ENCODE results near the gene ZNF414.
A peak's percentile ranks its signal among the peaks of the same experiment; 100 is the strongest.

Gene ZNF414

GRCh38 chr19:8552810-8553209 is 38.8 kb upstream of the ZNF414 start (continued):
- peak; percentile 98 for TF ChIP-seq ZBTB11 (tag by site-specific recombination; conservative IDR thresholded peaks at IDR 0.05; ENCODE audit: low read depth)
- TF ChIP-seq ZNF629 (tag by site-specific recombination; IDR thresholded peaks at IDR 0.05): 0 out of 2 replicates have a peak, but pooled peaks have one; percentile 12
- no peak for TF ChIP-seq PRDM1 (tag by site-specific recombination; IDR thresholded peaks at IDR 0.05)
- no peak for TF ChIP-seq ZNF529 (tag by site-specific recombination; IDR thresholded peaks at IDR 0.05; ENCODE audit: insufficient replicate concordance)
- peak; percentile 32; the same call in 1 of the 2 replicates for TF ChIP-seq ZFHX2 (tag by site-specific recombination; conservative IDR thresholded peaks at IDR 0.05)
- TF ChIP-seq, protein P1, sequence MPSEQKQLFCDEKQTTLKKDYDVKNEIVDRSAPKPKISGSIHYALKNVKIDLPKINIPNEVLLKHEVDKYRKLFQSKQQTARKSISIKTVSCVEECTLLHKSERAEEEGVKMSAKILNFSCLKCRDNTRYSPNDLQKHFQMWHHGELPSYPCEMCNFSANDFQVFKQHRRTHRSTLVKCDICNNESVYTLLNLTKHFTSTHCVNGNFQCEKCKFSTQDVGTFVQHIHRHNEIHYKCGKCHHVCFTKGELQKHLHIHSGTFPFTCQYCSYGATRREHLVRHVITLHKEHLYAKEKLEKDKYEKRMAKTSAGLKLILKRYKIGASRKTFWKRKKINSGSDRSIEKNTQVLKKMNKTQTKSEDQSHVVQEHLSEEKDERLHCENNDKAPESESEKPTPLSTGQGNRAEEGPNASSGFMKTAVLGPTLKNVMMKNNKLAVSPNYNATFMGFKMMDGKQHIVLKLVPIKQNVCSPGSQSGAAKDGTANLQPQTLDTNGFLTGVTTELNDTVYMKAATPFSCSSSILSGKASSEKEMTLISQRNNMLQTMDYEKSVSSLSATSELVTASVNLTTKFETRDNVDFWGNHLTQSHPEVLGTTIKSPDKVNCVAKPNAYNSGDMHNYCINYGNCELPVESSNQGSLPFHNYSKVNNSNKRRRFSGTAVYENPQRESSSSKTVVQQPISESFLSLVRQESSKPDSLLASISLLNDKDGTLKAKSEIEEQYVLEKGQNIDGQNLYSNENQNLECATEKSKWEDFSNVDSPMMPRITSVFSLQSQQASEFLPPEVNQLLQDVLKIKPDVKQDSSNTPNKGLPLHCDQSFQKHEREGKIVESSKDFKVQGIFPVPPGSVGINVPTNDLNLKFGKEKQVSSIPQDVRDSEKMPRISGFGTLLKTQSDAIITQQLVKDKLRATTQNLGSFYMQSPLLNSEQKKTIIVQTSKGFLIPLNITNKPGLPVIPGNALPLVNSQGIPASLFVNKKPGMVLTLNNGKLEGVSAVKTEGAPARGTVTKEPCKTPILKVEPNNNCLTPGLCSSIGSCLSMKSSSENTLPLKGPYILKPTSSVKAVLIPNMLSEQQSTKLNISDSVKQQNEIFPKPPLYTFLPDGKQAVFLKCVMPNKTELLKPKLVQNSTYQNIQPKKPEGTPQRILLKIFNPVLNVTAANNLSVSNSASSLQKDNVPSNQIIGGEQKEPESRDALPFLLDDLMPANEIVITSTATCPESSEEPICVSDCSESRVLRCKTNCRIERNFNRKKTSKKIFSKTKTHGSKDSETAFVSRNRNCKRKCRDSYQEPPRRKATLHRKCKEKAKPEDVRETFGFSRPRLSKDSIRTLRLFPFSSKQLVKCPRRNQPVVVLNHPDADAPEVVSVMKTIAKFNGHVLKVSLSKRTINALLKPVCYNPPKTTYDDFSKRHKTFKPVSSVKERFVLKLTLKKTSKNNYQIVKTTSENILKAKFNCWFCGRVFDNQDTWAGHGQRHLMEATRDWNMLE (tag by site-specific recombination; conservative IDR thresholded peaks at IDR 0.05; ENCODE audit: low read depth): peak; percentile 77
- peak; percentile 93 for TF ChIP-seq YY2 (tag by site-specific recombination; IDR thresholded peaks at IDR 0.05)
- TF ChIP-seq KLF8 (tag by site-specific recombination; IDR thresholded peaks at IDR 0.05): 0 out of 2 replicates have a peak, but pooled peaks have one; percentile 31

GRCh38 chr19:8550070-8550469 is 36.1 kb upstream of the ZNF414 start:
- no peaks in the 10 kb centered on the region for H3K4me1 ChIP-seq (ENCODE audit: control insufficient read depth, insufficient read depth, low read length)
- TF ChIP-seq FEZF1 (tag by site-specific recombination; IDR thresholded peaks at IDR 0.05) (no peak), ZSCAN5A (tag by site-specific recombination; IDR thresholded peaks at IDR 0.05) (no peak), ZNF560 (tag by site-specific recombination; IDR thresholded peaks at IDR 0.05; ENCODE audit: borderline replicate concordance) (no peak), SCRT2 (tag by site-specific recombination; IDR thresholded peaks at IDR 0.05) (no peak), ZNF621 (tag by site-specific recombination; IDR thresholded peaks at IDR 0.05) (no peak), ZNF221 (tag by site-specific recombination; IDR thresholded peaks at IDR 0.05; ENCODE audit: borderline replicate concordance) (no peak), ZNF558 (tag by site-specific recombination; IDR thresholded peaks at IDR 0.05) (no peak), ZNF837 (tag by site-specific recombination; IDR thresholded peaks at IDR 0.05) (no peak)
- TF ChIP-seq, protein P2, sequence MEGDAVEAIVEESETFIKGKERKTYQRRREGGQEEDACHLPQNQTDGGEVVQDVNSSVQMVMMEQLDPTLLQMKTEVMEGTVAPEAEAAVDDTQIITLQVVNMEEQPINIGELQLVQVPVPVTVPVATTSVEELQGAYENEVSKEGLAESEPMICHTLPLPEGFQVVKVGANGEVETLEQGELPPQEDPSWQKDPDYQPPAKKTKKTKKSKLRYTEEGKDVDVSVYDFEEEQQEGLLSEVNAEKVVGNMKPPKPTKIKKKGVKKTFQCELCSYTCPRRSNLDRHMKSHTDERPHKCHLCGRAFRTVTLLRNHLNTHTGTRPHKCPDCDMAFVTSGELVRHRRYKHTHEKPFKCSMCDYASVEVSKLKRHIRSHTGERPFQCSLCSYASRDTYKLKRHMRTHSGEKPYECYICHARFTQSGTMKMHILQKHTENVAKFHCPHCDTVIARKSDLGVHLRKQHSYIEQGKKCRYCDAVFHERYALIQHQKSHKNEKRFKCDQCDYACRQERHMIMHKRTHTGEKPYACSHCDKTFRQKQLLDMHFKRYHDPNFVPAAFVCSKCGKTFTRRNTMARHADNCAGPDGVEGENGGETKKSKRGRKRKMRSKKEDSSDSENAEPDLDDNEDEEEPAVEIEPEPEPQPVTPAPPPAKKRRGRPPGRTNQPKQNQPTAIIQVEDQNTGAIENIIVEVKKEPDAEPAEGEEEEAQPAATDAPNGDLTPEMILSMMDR (tag by site-specific recombination; IDR thresholded peaks at IDR 0.05): no peak
- TF ChIP-seq, protein P3, sequence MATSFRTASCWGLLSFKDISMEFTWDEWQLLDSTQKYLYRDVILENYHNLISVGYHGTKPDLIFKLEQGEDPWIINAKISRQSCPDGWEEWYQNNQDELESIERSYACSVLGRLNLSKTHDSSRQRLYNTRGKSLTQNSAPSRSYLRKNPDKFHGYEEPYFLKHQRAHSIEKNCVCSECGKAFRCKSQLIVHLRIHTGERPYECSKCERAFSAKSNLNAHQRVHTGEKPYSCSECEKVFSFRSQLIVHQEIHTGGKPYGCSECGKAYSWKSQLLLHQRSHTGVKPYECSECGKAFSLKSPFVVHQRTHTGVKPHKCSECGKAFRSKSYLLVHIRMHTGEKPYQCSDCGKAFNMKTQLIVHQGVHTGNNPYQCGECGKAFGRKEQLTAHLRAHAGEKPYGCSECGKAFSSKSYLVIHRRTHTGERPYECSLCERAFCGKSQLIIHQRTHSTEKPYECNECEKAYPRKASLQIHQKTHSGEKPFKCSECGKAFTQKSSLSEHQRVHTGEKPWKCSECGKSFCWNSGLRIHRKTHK (tag by site-specific recombination; IDR thresholded peaks at IDR 0.05): no peak
- TF ChIP-seq, protein P4, sequence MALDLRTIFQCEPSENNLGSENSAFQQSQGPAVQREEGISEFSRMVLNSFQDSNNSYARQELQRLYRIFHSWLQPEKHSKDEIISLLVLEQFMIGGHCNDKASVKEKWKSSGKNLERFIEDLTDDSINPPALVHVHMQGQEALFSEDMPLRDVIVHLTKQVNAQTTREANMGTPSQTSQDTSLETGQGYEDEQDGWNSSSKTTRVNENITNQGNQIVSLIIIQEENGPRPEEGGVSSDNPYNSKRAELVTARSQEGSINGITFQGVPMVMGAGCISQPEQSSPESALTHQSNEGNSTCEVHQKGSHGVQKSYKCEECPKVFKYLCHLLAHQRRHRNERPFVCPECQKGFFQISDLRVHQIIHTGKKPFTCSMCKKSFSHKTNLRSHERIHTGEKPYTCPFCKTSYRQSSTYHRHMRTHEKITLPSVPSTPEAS (tag by site-specific recombination; IDR thresholded peaks at IDR 0.05): no peak
- ChIA-PET POLR2A (no interaction called here), CTCF (no interaction called here)
- H3K9me3 ChIP-seq (ENCODE audit: control insufficient read depth, insufficient read depth, low read depth, low read length): no peaks in the 10 kb centered on the region
- no peak overlapping the region for H3K27ac ChIP-seq (ENCODE audit: extremely low read depth, low read depth, low read length)
- H3K4me3 ChIP-seq (ENCODE audit: low read depth, low read length): no peak overlapping the region
- H3K36me3 ChIP-seq (ENCODE audit: control insufficient read depth in 2 of 2, insufficient read depth in 1 of 2, low read length in 2 of 2): no peaks in the 10 kb centered on the region; a peak in 1 of 3 replicates
